GM12801 (cell line): ENCODE data around the gene MAP7D3.

Source experiments
- CTCF ChIP-seq: IDR thresholded peaks from one replicate; pipeline ENCODE4 v1.5.1; 2011; ENCODE audit warnings: control low read depth; ENCODE audit not compliant: insufficient read length; ENCODE audit errors: extremely low read depth

The MAP7D3 gene

DNA sequence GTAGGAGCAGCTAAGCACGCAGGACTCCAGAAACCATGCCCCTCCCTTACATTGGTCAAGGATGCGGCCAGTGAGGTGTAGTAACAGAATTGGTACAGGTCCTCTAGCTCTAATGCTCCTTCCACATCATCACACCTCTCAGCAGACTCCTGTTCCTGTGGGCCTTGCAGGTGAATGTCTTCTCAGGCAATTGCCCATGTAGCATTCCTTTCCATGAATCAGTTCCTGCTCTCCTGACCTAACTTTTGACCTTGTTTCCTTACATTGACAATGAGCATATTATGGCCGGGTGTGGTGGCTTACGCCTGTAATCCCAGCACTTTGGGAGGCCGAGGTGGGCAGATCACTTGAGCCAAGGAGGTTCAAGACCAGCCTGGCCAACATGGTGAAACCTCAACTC, 31.3 kb downstream of the MAP7D3 start:
- TF ChIP-seq CTCF: no peak

DNA sequence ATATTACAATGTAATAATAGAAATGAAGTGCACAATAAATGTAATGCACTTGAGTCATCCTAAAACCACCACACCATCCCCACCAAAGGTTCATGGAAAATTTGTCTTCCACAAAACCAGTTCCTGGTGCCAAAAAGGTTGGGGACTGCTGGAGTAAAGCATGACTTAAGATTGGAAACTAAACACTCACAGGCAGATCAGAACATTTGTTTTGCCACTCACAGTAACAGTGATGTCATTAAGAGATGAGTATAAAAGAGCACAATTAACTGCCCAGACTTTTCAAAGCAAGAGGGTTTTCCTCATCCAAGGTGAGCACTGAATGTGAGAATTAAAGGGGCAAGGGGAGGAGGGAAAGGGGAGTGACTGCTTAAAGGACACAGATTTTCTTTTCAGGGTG, 35.6 kb downstream of the MAP7D3 start:
- TF ChIP-seq CTCF: no peak

DNA sequence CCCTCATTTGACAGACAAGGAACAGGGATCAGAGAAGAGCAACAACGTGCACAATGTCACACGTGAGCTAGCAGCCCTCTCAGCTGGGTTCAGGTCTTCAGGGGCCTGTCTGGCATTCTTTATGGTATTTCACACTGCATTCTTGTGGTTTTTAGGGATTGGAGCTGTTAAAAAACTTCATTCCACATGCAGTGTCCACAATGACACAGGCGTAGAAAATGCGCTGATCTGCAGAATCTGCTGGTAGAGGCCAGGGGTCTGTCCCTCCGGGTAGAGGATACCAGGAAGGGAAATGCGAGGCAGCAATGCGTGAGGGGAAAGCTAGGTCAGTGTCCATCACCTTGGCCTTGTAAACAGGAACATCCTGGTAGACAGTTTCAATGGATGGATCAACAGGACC, 36.6 kb downstream of the MAP7D3 start:
- TF ChIP-seq CTCF: no peak

DNA sequence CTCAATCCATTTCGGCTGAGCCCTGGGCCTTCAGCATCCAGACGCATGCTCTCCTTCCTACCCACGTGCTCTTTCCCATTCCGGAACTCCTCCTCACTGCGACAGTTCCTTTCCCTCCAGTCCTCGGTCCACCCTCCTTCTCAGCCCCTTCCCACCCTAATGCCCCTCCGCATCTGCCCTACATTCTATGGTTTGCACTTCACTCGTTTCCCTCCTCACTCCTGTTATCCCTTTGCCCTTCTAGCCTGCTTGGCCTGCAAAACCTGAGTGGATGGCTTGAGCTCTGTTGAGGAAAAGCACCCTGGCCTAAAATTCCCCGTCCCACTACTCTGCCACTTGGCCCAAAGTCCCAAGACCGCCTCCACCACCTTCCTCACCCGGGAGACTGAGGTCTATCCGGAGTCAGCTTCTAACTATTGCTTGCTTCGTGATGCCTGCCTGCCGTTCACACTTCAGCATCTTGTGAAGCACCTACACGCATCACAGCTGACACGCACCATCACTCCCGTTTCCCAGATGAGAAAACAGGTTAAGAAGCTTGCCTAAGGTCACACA, 38.6 kb downstream of the MAP7D3 start:
- TF ChIP-seq CTCF: no peak

DNA sequence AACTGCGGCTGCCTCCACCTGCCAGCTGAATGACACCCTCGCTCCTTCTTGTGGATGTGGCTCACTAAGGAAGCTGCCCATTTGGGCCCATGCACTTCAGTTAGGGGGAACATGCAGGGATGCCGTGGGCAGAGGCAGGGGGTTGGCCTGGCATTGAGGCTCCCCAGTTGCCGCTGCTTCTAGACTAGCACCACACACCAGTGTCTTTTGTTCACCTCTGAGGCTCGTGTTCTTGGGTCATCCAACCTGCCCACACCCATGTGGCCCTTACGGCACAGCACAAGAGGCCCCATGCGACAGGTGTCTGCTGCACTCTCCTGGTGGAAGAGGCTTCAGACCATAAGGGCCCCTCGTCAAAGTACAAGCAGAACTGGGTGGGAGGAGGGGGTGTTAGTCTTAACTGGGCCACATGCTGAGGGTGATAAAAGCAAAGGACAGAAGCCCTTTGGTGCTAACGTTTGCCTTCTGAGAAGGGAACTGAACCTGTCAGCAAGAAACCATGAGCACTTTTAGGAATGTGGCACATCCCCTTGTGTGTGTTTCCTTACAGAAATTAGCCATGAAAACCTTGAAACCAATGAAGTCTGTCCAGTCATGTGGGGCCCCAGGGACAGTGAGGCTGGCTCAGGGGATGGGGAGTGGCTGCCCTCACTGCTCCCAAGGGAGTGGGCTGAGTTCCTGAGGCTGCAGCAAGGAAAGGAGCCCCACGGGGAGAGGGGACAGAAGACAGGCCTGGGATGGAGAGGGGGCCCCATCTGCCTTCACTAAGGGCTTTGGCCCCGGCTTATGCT, 39.2 kb downstream of the MAP7D3 start:
- TF ChIP-seq CTCF: no peak

GRCh38 chrX:136210806-136211205, 40.4 kb downstream of the MAP7D3 start:
- no peak for TF ChIP-seq CTCF

- no peak for TF ChIP-seq CTCF
Observed at GRCh38 chrX:136210243-136210642, 41.0 kb downstream of the MAP7D3 start.

DNA sequence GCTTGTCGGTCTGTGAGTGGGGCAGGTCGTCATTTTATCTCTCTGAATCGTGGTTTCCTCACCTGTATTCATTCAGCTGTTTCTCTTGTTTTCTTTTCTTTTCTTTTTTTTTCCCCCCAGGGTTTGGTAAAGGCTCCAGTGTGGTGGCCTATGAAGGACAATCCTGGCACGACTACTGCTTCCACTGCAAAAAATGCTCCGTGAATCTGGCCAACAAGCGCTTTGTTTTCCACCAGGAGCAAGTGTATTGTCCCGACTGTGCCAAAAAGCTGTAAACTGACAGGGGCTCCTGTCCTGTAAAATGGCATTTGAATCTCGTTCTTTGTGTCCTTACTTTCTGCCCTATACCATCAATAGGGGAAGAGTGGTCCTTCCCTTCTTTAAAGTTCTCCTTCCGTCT, 41.4 kb downstream of the MAP7D3 start:
- no peak for TF ChIP-seq CTCF
